K562 (cell line): ENCODE results near the gene TTC16. TPM values are rescaled to one million over a fixed set of nuclear protein-coding genes. Genes with fewer than 3 reads are reported as not detected.

Source experiments
- ATAC-seq: fragments of 200-7000 bp; cut with Tn5 transposase; 3 replicates; pipeline ENCODE4 v1.9.1; 2020; ENCODE audit warnings: moderate library complexity
- BruUV-seq: library from RNA; stranded (reverse); fragments of 400-500 nt; replicated peaks from 2 replicates; lab custom pipeline; 2021; lab: Mats Ljungman, UMichigan
- CTCF ChIA-PET: fragments of 300-600 bp; formaldehyde crosslinking; extraction: SDS; loops from one replicate; lab custom pipeline; 2021; ENCODE audit warnings: low intra/inter-chr PET ratio; lab: Yijun Ruan, JAX
- POLR2A ChIA-PET: fragments of 300-600, 350-650 bp; sonication (Branson Sonifier 250); formaldehyde crosslinking; extraction: SDS; loops from one replicate; lab custom pipeline; 2021; ENCODE audit warnings: antibody characterized with exemption, inconsistent platforms; lab: Yijun Ruan, JAX
- DNase-seq, 4 experiments: peaks; one replicate each; pipeline versions ENCODE4 v3.0.0 to v3.0.0-alpha.2; 2011 to 2018; ENCODE audit warnings: low spot score in 3 of 4, mixed read lengths in 3 of 4; ENCODE audit errors: extremely low read depth in 1 of 4
- FAIRE-seq: peaks from 2 replicates; lab custom pipeline; 2011; peaks lifted over from hg19 to GRCh38; lab: Jason Lieb, UNC
- H2AFZ ChIP-seq: 2 replicates; pipeline ENCODE4 v1.6.0; 2011; ENCODE audit warnings: low read depth, low read length, control low read depth, inconsistent platforms
- H3K27ac ChIP-seq: fragments of 200-600 bp; 3 replicates; pipeline ENCODE4 v1.8.0; 2011; ENCODE audit warnings: low read depth, mild to moderate bottlenecking, control low read depth, inconsistent platforms, low read length, moderate library complexity, mixed read lengths; ENCODE audit errors: extremely low read depth
- H3K27me3 ChIP-seq, 2 experiments: fragments of 300-600 bp in 1 of 2; 2 replicates in 1 of 2; 3 replicates in 1 of 2; pipeline versions ENCODE4 v1.6.0 to v1.8.0; 2011; ENCODE audit warnings: inconsistent platforms in 2 of 2, low read length in 2 of 2, mild to moderate bottlenecking in 1 of 2, mixed read lengths in 1 of 2, moderate library complexity in 1 of 2; ENCODE audit not compliant: control insufficient read depth in 2 of 2, insufficient read depth in 2 of 2
- H3K36me3 ChIP-seq: fragments of 300-600 bp; 3 replicates; pipeline ENCODE4 v1.8.0; 2011; ENCODE audit warnings: mild to moderate bottlenecking, low read length, inconsistent platforms; ENCODE audit not compliant: control insufficient read depth, insufficient read depth
- H3K4me1 ChIP-seq, 2 experiments: fragments of 200-600 bp in 1 of 2; replicated peaks in 1 of 2; 2 replicates in 1 of 2; 3 replicates in 1 of 2; pipeline versions ENCODE4 v1.5.1 to v1.8.0; 2011; ENCODE audit warnings: inconsistent platforms in 2 of 2, low read length in 2 of 2, mild to moderate bottlenecking in 1 of 2, mixed read lengths in 1 of 2, moderate library complexity in 1 of 2; ENCODE audit not compliant: control insufficient read depth in 2 of 2, insufficient read depth in 2 of 2
- H3K4me2 ChIP-seq: 2 replicates; pipeline ENCODE4 v1.6.1; 2011; ENCODE audit warnings: low read length, control low read depth, inconsistent platforms, mixed read lengths; ENCODE audit not compliant: insufficient read depth
- H3K4me3 ChIP-seq: fragments of 200-600 bp; sonication (generic), shearing (Covaris generic); 2 replicates; pipeline ENCODE4 v1.5.1; 2016; ENCODE audit warnings: control low read depth, inconsistent platforms
- H3K79me2 ChIP-seq: fragments of 200-600 bp; 3 replicates; pipeline ENCODE4 v1.8.0; 2011; ENCODE audit warnings: low read length, inconsistent platforms; ENCODE audit not compliant: control insufficient read depth, insufficient read depth
- H3K9ac ChIP-seq, 2 experiments: 2 replicates each; pipeline versions ENCODE4 v1.6.0 to v1.6.1; 2011; ENCODE audit warnings: low read depth in 2 of 2, low read length in 2 of 2, control low read depth in 1 of 2, inconsistent platforms in 1 of 2, mild to moderate bottlenecking in 1 of 2, mixed read lengths in 1 of 2; ENCODE audit not compliant: insufficient read depth in 1 of 2
- H3K9me1 ChIP-seq: one replicate; pipeline ENCODE4 v1.6.0; 2011; ENCODE audit warnings: inconsistent platforms, mild to moderate bottlenecking, low read length, moderate library complexity; ENCODE audit not compliant: control insufficient read depth, insufficient read depth
- H3K9me3 ChIP-seq: replicated peaks from 2 replicates; pipeline ENCODE4 v1.5.1; 2011; ENCODE audit warnings: low read depth, low read length, inconsistent platforms; ENCODE audit not compliant: control insufficient read depth, insufficient read depth
- H4K20me1 ChIP-seq: replicated peaks from 2 replicates; pipeline ENCODE4 v1.6.1; 2011; ENCODE audit warnings: low read length, inconsistent platforms, mixed read lengths; ENCODE audit not compliant: control insufficient read depth, insufficient read depth
- ADNP ChIP-seq: fragments of 200-800 bp; sonication (Bioruptor generic); IDR thresholded peaks from 2 replicates; pipeline ENCODE4 v1.6.1; 2016; ENCODE audit warnings: missing genetic modification characterization, missing compliant biosample characterization
- BCOR ChIP-seq: fragments of 450-650 bp; IDR thresholded peaks from 2 replicates; pipeline ENCODE4 v1.6.1; 2016
- CBX1 ChIP-seq: sonication (generic); IDR thresholded peaks from 2 replicates; pipeline ENCODE4 v1.6.1; 2016; ENCODE audit warnings: antibody characterized with exemption, low read depth, mild to moderate bottlenecking
- CHD4 ChIP-seq: fragments of 200-600 bp; sonication (generic); IDR thresholded peaks from 3 replicates; pipeline ENCODE4 v1.6.1; 2012; ENCODE audit warnings: low read depth, mild to moderate bottlenecking, mixed read lengths, low read length, inconsistent platforms; ENCODE audit not compliant: insufficient read depth, insufficient replicate concordance, poor library complexity, severe bottlenecking
- HDAC1 ChIP-seq, 2 experiments: fragments of 450-650 bp; IDR thresholded peaks; 2 replicates each; pipeline ENCODE4 v1.6.1; 2016 to 2017; ENCODE audit warnings: inconsistent platforms in 1 of 2, mild to moderate bottlenecking in 1 of 2, moderate library complexity in 1 of 2
- HDAC2 ChIP-seq: fragments of 450-650 bp; IDR thresholded peaks from 2 replicates; pipeline ENCODE4 v1.6.1; 2016; ENCODE audit warnings: mild to moderate bottlenecking
- KDM1A ChIP-seq, 2 experiments: fragments of 450-650 bp; IDR thresholded peaks; 2 replicates each; pipeline ENCODE4 v1.6.1; 2016; ENCODE audit warnings: mild to moderate bottlenecking in 2 of 2
- MYBL2 ChIP-seq, 2 experiments: fragments of 450-650 bp in 1 of 2; sonication (generic) in 1 of 2; formaldehyde crosslinking in 1 of 2; IDR thresholded peaks; 2 replicates each; pipeline versions ENCODE4 v1.6.1 to v1.8.1; 2017 to 2022; ENCODE audit warnings: borderline replicate concordance in 1 of 2, inconsistent platforms in 1 of 2, low read depth in 1 of 2, mild to moderate bottlenecking in 1 of 2, missing genetic modification reagents in 1 of 2, moderate library complexity in 1 of 2
- NFE2 ChIP-seq: IDR thresholded peaks from 2 replicates; pipeline ENCODE4 v1.6.1; 2014; ENCODE audit warnings: antibody characterized with exemption, low read depth
- NFRKB ChIP-seq: fragments of 450-650 bp; IDR thresholded peaks from 2 replicates; pipeline ENCODE4 v1.6.1; 2016; ENCODE audit warnings: low read depth
- RBM25 ChIP-seq: fragments of 200-400 bp; formaldehyde crosslinking; IDR thresholded peaks from 2 replicates; pipeline ENCODE4 v1.6.1; 2018; ENCODE audit warnings: low read length, low read depth, moderate library complexity; ENCODE audit not compliant: severe bottlenecking
- RBM39 ChIP-seq: fragments of 200-400 bp; formaldehyde crosslinking; optimal IDR thresholded peaks from 2 replicates; pipeline ENCODE3; 2018; ENCODE audit warnings: low read depth, low read length
- RCOR1 ChIP-seq, 2 experiments: IDR thresholded peaks; 2 replicates each; pipeline ENCODE4 v1.6.1; 2012; ENCODE audit warnings: low read depth in 2 of 2, low read length in 2 of 2, borderline replicate concordance in 1 of 2, improper control_type of control experiment in 1 of 2
- SMARCA5 ChIP-seq: fragments of 450-650 bp; IDR thresholded peaks from 2 replicates; pipeline ENCODE4 v1.6.1; 2016
- STAT5A ChIP-seq: IDR thresholded peaks from 2 replicates; pipeline ENCODE4 v1.6.1; 2012; ENCODE audit warnings: low read length, inconsistent platforms, borderline replicate concordance
- ZNF316 ChIP-seq: fragments of 450-650 bp; IDR thresholded peaks from 2 replicates; pipeline ENCODE4 v1.6.1; 2016
- WGBS: fragments of 100-300 bp; shearing (Covaris generic); methylation state at CpG from one replicate; pipeline ENCODE4 v1.1.6; 2016; ENCODE audit warnings: low coverage, mixed read lengths; ENCODE audit not compliant: insufficient coverage; ENCODE audit errors: missing lambda C conversion rate; 5-methylcytosine and 5-hydroxymethylcytosine counted together
- in situ Hi-C: fragments of 300-500 bp; cut with MboI; formaldehyde crosslinking; loops from 4 replicates; pipeline ENCODE4 v1.15.0; 2018; ENCODE audit warnings: inconsistent platforms, mixed read lengths
- intact Hi-C: fragments of 100-400 bp; cut with micrococcal nuclease; formaldehyde crosslinking; loops from 2 replicates; pipeline ENCODE4 v1.14.2; 2022
- polyA plus RNA-seq, 8 experiments: library from polyadenylated mRNA; depleted of rRNA in 4 of 8; stranded (reverse) in 5 of 8; unstranded in 3 of 8; fragments of >200 nt; fragmentation: Nextera tagmentation in 2 of 8; fragmentation: Illumina TruSeq in 1 of 8; extraction: Ambion mirVana in 2 of 8; extraction: Trizol in 1 of 8; gene quantifications; 2 replicates each; pipeline versions ENCODE4 v1.2.1 to v1.2.3, GENCODE V29; 2011 to 2014; ENCODE audit warnings: inconsistent platforms in 1 of 8, missing spikeins in 1 of 8
- total RNA-seq, 7 experiments: library from RNA; depleted of rRNA in 6 of 7; stranded (reverse); fragments of >200 nt in 6 of 7; fragmentation: Illumina TruSeq in 2 of 7; extraction: Trizol in 2 of 7; gene quantifications; 2 replicates each; pipeline versions ENCODE4 v1.2.1 to v1.2.3, GENCODE V29; 2011 to 2021; ENCODE audit warnings: low replicate concordance in 1 of 7
- TF ChIP-seq, protein P1 (sequence below): fragments of 250-450 bp; sonication (Bioruptor Pico); IDR thresholded peaks from 2 replicates; pipeline ENCODE4 v1.8.0; 2022; ENCODE audit warnings: moderate library complexity, mild to moderate bottlenecking, inconsistent platforms
- TF ChIP-seq, protein P2 (sequence below): fragments of 450-650 bp; formaldehyde crosslinking; IDR thresholded peaks from 2 replicates; pipeline ENCODE4 v1.4.0; 2020; ENCODE audit warnings: mild to moderate bottlenecking
- TF ChIP-seq, protein P3 (sequence below): sonication (generic); formaldehyde crosslinking; IDR thresholded peaks from 2 replicates; pipeline ENCODE4 v1.8.1; 2023; ENCODE audit warnings: mild to moderate bottlenecking, missing genetic modification reagents

TTC16 gene
- total and polyA plus RNA-seq, 9 of the 15 experiments (the other 6 are each of a cell fraction or from before 2014, with no cell fraction given): 0.11 TPM; not detected in 8

DNA sequence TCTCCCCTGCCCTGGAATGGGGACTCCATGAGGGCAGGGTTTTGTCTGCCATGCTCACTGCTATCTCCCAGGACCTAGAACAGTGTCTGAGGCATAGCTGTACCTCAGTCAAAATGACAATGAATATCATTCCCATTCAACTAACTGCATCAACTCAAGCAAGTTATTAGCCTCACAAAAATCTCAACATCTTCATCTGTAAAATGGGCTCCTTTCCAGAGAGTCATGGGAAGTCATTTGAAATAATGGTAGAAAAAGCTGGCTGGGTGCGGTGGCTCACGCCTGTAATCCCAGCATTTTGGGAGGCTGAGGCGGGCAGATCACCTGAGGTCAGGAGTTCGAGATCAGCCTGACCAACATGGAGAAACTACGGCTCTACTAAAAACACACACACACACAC, 53.2 kb downstream of the TTC16 start:
- Histone ChIP-seq H3K9ac (no peak overlapping the region), H3K4me3 (no peak overlapping the region), H4K20me1 (no peaks in the 10 kb centered on the region), H3K4me2 (no peak overlapping the region), H3K27me3 (no peaks in the 10 kb centered on the region), H2AFZ (no peak overlapping the region), H3K36me3 (no peaks in the 10 kb centered on the region), H3K9me3 (no peaks in the 10 kb centered on the region), H3K79me2 (no peaks in the 10 kb centered on the region), H3K9me1 (no peaks in the 10 kb centered on the region), H3K4me1 (peaks cover 19 to 31% of the 10 kb centered on the region in 2 experiments), H3K27ac (no peak overlapping the region)
- ATAC-seq (no peak), FAIRE-seq (no peak), DNase-seq (no peak)
- ChIA-PET CTCF (no interaction called here), POLR2A (interaction anchor here (0.8 kb wide), 1 partner anchor 101 kb away, joined by 4 read pairs; no protein-coding TSS in a partner anchor)
- WGBS: 94% methylated on average over 4 of the region's 5 CpGs
- intact Hi-C loops (no loop called here), in situ Hi-C loops (loop anchor here (25.0 kb wide), 1 partner anchor 593 kb away; the partner anchor contains the start of gene URM1)
- no peak for TF ChIP-seq RBM39
- TF ChIP-seq, protein P1, sequence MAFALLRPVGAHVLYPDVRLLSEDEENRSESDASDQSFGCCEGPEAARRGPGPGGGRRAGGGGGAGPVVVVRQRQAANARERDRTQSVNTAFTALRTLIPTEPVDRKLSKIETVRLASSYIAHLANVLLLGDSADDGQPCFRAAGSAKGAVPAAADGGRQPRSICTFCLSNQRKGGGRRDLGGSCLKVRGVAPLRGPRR: no peak
- peak; percentile 70 for TF ChIP-seq RBM25
- peak; percentile 80 to 87 for TF ChIP-seq KDM1A (IDR thresholded peaks at IDR 0.05)
- TF ChIP-seq, protein P2, sequence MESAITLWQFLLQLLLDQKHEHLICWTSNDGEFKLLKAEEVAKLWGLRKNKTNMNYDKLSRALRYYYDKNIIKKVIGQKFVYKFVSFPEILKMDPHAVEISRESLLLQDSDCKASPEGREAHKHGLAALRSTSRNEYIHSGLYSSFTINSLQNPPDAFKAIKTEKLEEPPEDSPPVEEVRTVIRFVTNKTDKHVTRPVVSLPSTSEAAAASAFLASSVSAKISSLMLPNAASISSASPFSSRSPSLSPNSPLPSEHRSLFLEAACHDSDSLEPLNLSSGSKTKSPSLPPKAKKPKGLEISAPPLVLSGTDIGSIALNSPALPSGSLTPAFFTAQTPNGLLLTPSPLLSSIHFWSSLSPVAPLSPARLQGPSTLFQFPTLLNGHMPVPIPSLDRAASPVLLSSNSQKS (CRISPR knock-in tag): no peak
- 0 out of 2 replicates have a peak, but pooled peaks have one; percentile 22 for TF ChIP-seq CBX1
- TF ChIP-seq CHD4: peak; percentile 29
- TF ChIP-seq, protein P3, sequence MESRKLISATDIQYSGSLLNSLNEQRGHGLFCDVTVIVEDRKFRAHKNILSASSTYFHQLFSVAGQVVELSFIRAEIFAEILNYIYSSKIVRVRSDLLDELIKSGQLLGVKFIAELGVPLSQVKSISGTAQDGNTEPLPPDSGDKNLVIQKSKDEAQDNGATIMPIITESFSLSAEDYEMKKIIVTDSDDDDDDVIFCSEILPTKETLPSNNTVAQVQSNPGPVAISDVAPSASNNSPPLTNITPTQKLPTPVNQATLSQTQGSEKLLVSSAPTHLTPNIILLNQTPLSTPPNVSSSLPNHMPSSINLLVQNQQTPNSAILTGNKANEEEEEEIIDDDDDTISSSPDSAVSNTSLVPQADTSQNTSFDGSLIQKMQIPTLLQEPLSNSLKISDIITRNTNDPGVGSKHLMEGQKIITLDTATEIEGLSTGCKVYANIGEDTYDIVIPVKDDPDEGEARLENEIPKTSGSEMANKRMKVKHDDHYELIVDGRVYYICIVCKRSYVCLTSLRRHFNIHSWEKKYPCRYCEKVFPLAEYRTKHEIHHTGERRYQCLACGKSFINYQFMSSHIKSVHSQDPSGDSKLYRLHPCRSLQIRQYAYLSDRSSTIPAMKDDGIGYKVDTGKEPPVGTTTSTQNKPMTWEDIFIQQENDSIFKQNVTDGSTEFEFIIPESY (CRISPR knock-in tag): peak; percentile 50; the same call in 1 of the 2 replicates
- TF ChIP-seq HDAC1 (IDR thresholded peaks at IDR 0.05): 0 out of 4 replicates have a peak, but pooled peaks of 1 of the 2 experiments have one; percentile 25
- 0 out of 4 replicates have a peak, but pooled peaks of 1 of the 2 experiments have one; percentile 5 for TF ChIP-seq RCOR1 (IDR thresholded peaks at IDR 0.05; ENCODE audit: borderline replicate concordance in 1 of 2, low read depth in 2 of 2, low read length in 2 of 2)
- TF ChIP-seq ADNP (tag): peak; percentile 53; the same call in 1 of the 2 replicates
- TF ChIP-seq NFE2: no peak
- 0 out of 2 replicates have a peak, but pooled peaks have one; percentile 36 for TF ChIP-seq ZNF316
- peak; percentile 95 for TF ChIP-seq BCOR
- no peak for TF ChIP-seq STAT5A
- TF ChIP-seq SMARCA5: peak; percentile 64; the same call in 1 of the 2 replicates
- TF ChIP-seq NFRKB: no peak
- TF ChIP-seq MYBL2 (IDR thresholded peaks at IDR 0.05; ENCODE audit: low read depth): no peak
- TF ChIP-seq MYBL2 (CRISPR knock-in tag; IDR thresholded peaks at IDR 0.05; ENCODE audit: borderline replicate concordance): no peak
- peak; percentile 79; the same call in 1 of the 2 replicates for TF ChIP-seq HDAC2
- BruUV-seq: no TSS peak
